Endodermal cell (in vitro differentiated cells): ENCODE measurements around the gene CFB. TPM values are rescaled to one million over a fixed set of nuclear protein-coding genes. Genes with fewer than 3 reads are reported as not detected.
A peak's percentile ranks its signal among the peaks of the same experiment; 100 is the strongest.

Experiments used
- DNase-seq: peaks from one replicate; pipeline ENCODE4 v3.0.0-alpha.2; 2017
- H3K27ac ChIP-seq: 2 replicates; pipeline ENCODE4 v1.5.1; 2013; ENCODE audit warnings: mild to moderate bottlenecking, low read depth, low read length, moderate library complexity
- H3K27me3 ChIP-seq: 2 replicates; pipeline ENCODE4 v1.6.1; 2013; ENCODE audit warnings: mild to moderate bottlenecking, low read length, moderate library complexity; ENCODE audit not compliant: insufficient read depth, control insufficient read depth, poor library complexity, severe bottlenecking
- H3K36me3 ChIP-seq: 2 replicates; pipeline ENCODE4 v1.7.0; 2013; ENCODE audit warnings: mild to moderate bottlenecking, low read length, moderate library complexity; ENCODE audit not compliant: control insufficient read depth, insufficient read depth
- H3K4me1 ChIP-seq: one replicate; pipeline ENCODE4 v1.7.0; 2013; ENCODE audit warnings: low read length; ENCODE audit not compliant: control insufficient read depth, insufficient read depth
- H3K4me3 ChIP-seq: 2 replicates; pipeline ENCODE4 v1.5.1; 2013; ENCODE audit warnings: mild to moderate bottlenecking, low read length, moderate library complexity
- H3K9ac ChIP-seq: 2 replicates; pipeline ENCODE4 v1.6.1; 2013; ENCODE audit warnings: mild to moderate bottlenecking, low read length, moderate library complexity; ENCODE audit not compliant: poor library complexity, severe bottlenecking; ENCODE audit errors: extremely low read depth
- H3K9me3 ChIP-seq: 2 replicates; pipeline ENCODE4 v1.6.1; 2013; ENCODE audit warnings: mild to moderate bottlenecking, low read length, moderate library complexity; ENCODE audit not compliant: control insufficient read depth
- H3K27ac Mint-ChIP-seq: 2 replicates; pipeline ENCODE4 v1.8.0; 2020; ENCODE audit warnings: mixed read lengths
- H3K27me3 Mint-ChIP-seq: 2 replicates; pipeline ENCODE4 v1.8.0; 2021; ENCODE audit warnings: mild to moderate bottlenecking, mixed read lengths; ENCODE audit not compliant: insufficient read depth
- H3K36me3 Mint-ChIP-seq: 2 replicates; pipeline ENCODE4 v1.8.0; 2020; ENCODE audit warnings: low read depth, mixed read lengths
- H3K4me1 Mint-ChIP-seq: 2 replicates; pipeline ENCODE4 v1.8.0; 2020; ENCODE audit warnings: mixed read lengths
- H3K4me3 Mint-ChIP-seq: 2 replicates; pipeline ENCODE4 v1.8.0; 2020; ENCODE audit warnings: mild to moderate bottlenecking, moderate library complexity, mixed read lengths
- H3K9me3 Mint-ChIP-seq: 2 replicates; pipeline ENCODE4 v1.8.0; 2020; ENCODE audit warnings: mild to moderate bottlenecking, mixed read lengths
- CTCF ChIP-seq: fragments of 200-600 bp; sonication (generic); conservative IDR thresholded peaks from 2 replicates; pipeline ENCODE4 v1.5.0; 2021; ENCODE audit warnings: antibody characterized with exemption, mild to moderate bottlenecking
- WGBS, 2 experiments: methylation state at CpG; one replicate each; pipeline versions ENCODE4 v1.1.5 to v1.1.7; 2013; ENCODE audit warnings: missing lambda C conversion rate in 2 of 2, mixed read lengths in 1 of 2; ENCODE audit not compliant: insufficient coverage in 1 of 2, insufficient read length in 1 of 2; 5-methylcytosine and 5-hydroxymethylcytosine counted together
- total RNA-seq, 2 donors: library from RNA; stranded (reverse); fragmentation: NEBNext Ultra II Directional in 1 of 2; extraction: Animal tissue kit (Norgen Biotek cat#: 25700) in 1 of 2; gene quantifications; 2 replicates in 1 of 2; 3 replicates in 1 of 2; pipeline ENCODE4 v1.2.1, GENCODE V29; 2021

Gene CFB
- total RNA-seq, 2 donors from 2014 or later: 0.51 to 0.66 TPM

GRCh38 chr6:31952140-31952805 lies 6.4 kb downstream of the CFB start:
- Histone ChIP-seq H3K4me3 (no peak overlapping the region), H3K9ac (no peak overlapping the region), H3K4me1 (no peaks in the 10 kb centered on the region), H3K9me3 (no peaks in the 10 kb centered on the region), H3K36me3 (peaks cover 64% of the 10 kb centered on the region), H3K27me3 (peaks cover 10% of the 10 kb centered on the region), H3K27ac (no peak overlapping the region)
- 76 to 84% methylated on average over 3 to 5 of the region's 5 CpGs for WGBS, 2 experiments
- TF ChIP-seq CTCF: peak; percentile 90
- Mint-ChIP-seq H3K27ac (no peak overlapping the region), H3K27me3 (peaks cover 16% of the 10 kb centered on the region), H3K9me3 (no peaks in the 10 kb centered on the region), H3K4me1 (no peaks in the 10 kb centered on the region), H3K4me3 (no peak overlapping the region), H3K36me3 (peaks cover 51% of the 10 kb centered on the region)
- DNase-seq: peak; percentile 87

- Histone ChIP-seq H3K27ac (no peak overlapping the region), H3K36me3 (peaks cover 67% of the 10 kb centered on the region), H3K27me3 (peaks cover 4% of the 10 kb centered on the region), H3K9ac (no peak overlapping the region), H3K4me3 (no peak overlapping the region), H3K4me1 (no peaks in the 10 kb centered on the region), H3K9me3 (no peaks in the 10 kb centered on the region)
- Mint-ChIP-seq H3K36me3 (peaks cover 51% of the 10 kb centered on the region), H3K9me3 (no peaks in the 10 kb centered on the region), H3K4me3 (no peak overlapping the region), H3K27ac (no peak overlapping the region), H3K27me3 (peaks cover 10% of the 10 kb centered on the region), H3K4me1 (no peaks in the 10 kb centered on the region)
- no peak for TF ChIP-seq CTCF
- no peak for DNase-seq
- 88 to 100% methylated on average over 2 to 5 of the region's 5 CpGs for WGBS, 2 experiments
Measured at GRCh38 chr6:31952890-31953289, 7.0 kb downstream of the CFB start.

GRCh38 chr6:31954511-31954910 lies 8.6 kb downstream of the CFB start:
- Histone ChIP-seq H3K4me3 (no peak overlapping the region), H3K27ac (no peak overlapping the region), H3K27me3 (no peaks in the 10 kb centered on the region), H3K36me3 (peaks cover 67% of the 10 kb centered on the region), H3K9ac (no peak overlapping the region), H3K9me3 (no peaks in the 10 kb centered on the region), H3K4me1 (peaks cover 1% of the 10 kb centered on the region)
- H3K4me1 Mint-ChIP-seq: peaks cover under 1% of the 10 kb centered on the region
- no peak for DNase-seq
- H3K27ac Mint-ChIP-seq: no peak overlapping the region
- TF ChIP-seq CTCF: no peak
- H3K9me3 Mint-ChIP-seq: no peaks in the 10 kb centered on the region
- WGBS, 2 experiments: 93 to 97% methylated on average over 25 to 28 of the region's 28 CpGs
- no peak overlapping the region for H3K4me3 Mint-ChIP-seq
- H3K27me3 Mint-ChIP-seq: no peaks in the 10 kb centered on the region
- H3K36me3 Mint-ChIP-seq: peaks cover 51% of the 10 kb centered on the region
